HFF-Myc (cell line): ENCODE measurements around the gene GNL3.

Experiments
- DNase-seq: peaks from one replicate; pipeline ENCODE4 v3.0.0-alpha.2; 2011; ENCODE audit warnings: low read depth; ENCODE audit errors: extremely low read depth
- H3K4me3 ChIP-seq: replicated peaks from 2 replicates; pipeline ENCODE4 v1.5.1; 2011; ENCODE audit warnings: low read depth, mild to moderate bottlenecking, control low read depth, low read length
- CTCF ChIP-seq: IDR thresholded peaks from 2 replicates; pipeline ENCODE4 v1.5.1; 2012; ENCODE audit warnings: mild to moderate bottlenecking, low read depth, low read length, control low read depth; ENCODE audit errors: missing control alignments

Gene GNL3

GRCh38 chr3:52731590-52731989, 45.8 kb downstream of the GNL3 start:
- H3K4me3 ChIP-seq: no peak overlapping the region
- no peak for TF ChIP-seq CTCF
- no peak for DNase-seq

- no peak for TF ChIP-seq CTCF
- no peak for DNase-seq
- H3K4me3 ChIP-seq: no peak overlapping the region
These were observed 47.5 kb downstream of the GNL3 start for GRCh38 chr3:52733256-52733891.

- TF ChIP-seq CTCF: no peak
- no peak overlapping the region for H3K4me3 ChIP-seq
- no peak for DNase-seq
These were observed 53.9 kb downstream of the GNL3 start for GRCh38 chr3:52739730-52740129.

- TF ChIP-seq CTCF: peak; percentile 39
- H3K4me3 ChIP-seq: no peak overlapping the region
- DNase-seq: no peak
These were observed 56.7 kb downstream of the GNL3 start for GRCh38 chr3:52742418-52743041.

- no peak for DNase-seq
- TF ChIP-seq CTCF: no peak
- no peak overlapping the region for H3K4me3 ChIP-seq
These were observed 57.3 kb downstream of the GNL3 start for GRCh38 chr3:52743152-52743551.

- no peak for TF ChIP-seq CTCF
These were observed 57.9 kb downstream of the GNL3 start for GRCh38 chr3:52743721-52744120.

More at GRCh38 chr3:52743721-52744120, 57.9 kb downstream of the GNL3 start:
- no peak overlapping the region for H3K4me3 ChIP-seq
- no peak for DNase-seq
